ENCODE results near the gene CDCP1.

CDCP1 gene

GRCh38 chr3:45104715-45105711, 41.2 kb downstream of the CDCP1 start:
- Mint-ChIP-seq H3K27ac (no peak overlapping the region), H3K27me3 (peaks cover 0 to 4% of the 10 kb centered on the region in 2 donors), H3K9me3 (no peaks in the 10 kb centered on the region), H3K4me1 (peaks cover 3 to 5% of the 10 kb centered on the region in 2 donors), H3K4me3 (no peak overlapping the region), H3K36me3 (no peaks in the 10 kb centered on the region)
- no peak for ATAC-seq (replicated peaks)
- DNase-seq = no peak

- Mint-ChIP-seq H3K9me3 (no peaks in the 10 kb centered on the region), H3K4me3 (no peak overlapping the region), H3K36me3 (no peaks in the 10 kb centered on the region), H3K27ac (no peak overlapping the region), H3K4me1 (no peaks in the 10 kb centered on the region), H3K27me3 (no peaks in the 10 kb centered on the region)
- no peak for ATAC-seq (replicated peaks)
- no peak for DNase-seq
These were observed 42.1 kb downstream of the CDCP1 start for GRCh38 chr3:45103753-45104714.

GRCh38 chr3:45103334-45103733, 42.8 kb downstream of the CDCP1 start:
- Mint-ChIP-seq H3K9me3 (no peaks in the 10 kb centered on the region), H3K4me1 (no peaks in the 10 kb centered on the region), H3K27ac (no peak overlapping the region), H3K27me3 (no peaks in the 10 kb centered on the region), H3K36me3 (no peaks in the 10 kb centered on the region), H3K4me3 (no peak overlapping the region)
- no peak for DNase-seq
- ATAC-seq (replicated peaks) = no peak

GRCh38 chr3:45100981-45101407, 45.2 kb downstream of the CDCP1 start:
- H3K4me3 Mint-ChIP-seq = no peak overlapping the region
- H3K27me3 Mint-ChIP-seq = no peaks in the 10 kb centered on the region
- no peaks in the 10 kb centered on the region for H3K4me1 Mint-ChIP-seq
- ATAC-seq (replicated peaks) = no peak
- no peaks in the 10 kb centered on the region for H3K9me3 Mint-ChIP-seq
- no peak overlapping the region for H3K27ac Mint-ChIP-seq
- no peaks in the 10 kb centered on the region for H3K36me3 Mint-ChIP-seq
- DNase-seq = no peak

- ATAC-seq (replicated peaks) (no peak), DNase-seq (no peak)
- Mint-ChIP-seq H3K9me3 (no peaks in the 10 kb centered on the region), H3K4me3 (no peak overlapping the region), H3K27me3 (peaks cover 0 to 12% of the 10 kb centered on the region in 2 donors), H3K36me3 (no peaks in the 10 kb centered on the region), H3K4me1 (no peaks in the 10 kb centered on the region), H3K27ac (no peak overlapping the region)
These were observed 47.9 kb downstream of the CDCP1 start for GRCh38 chr3:45098310-45098709.

GRCh38 chr3:45097296-45097883, 48.8 kb downstream of the CDCP1 start:
- H3K4me3 Mint-ChIP-seq = no peak overlapping the region
- no peak for DNase-seq
- no peak overlapping the region for H3K27ac Mint-ChIP-seq
- no peaks in the 10 kb centered on the region for H3K36me3 Mint-ChIP-seq
- no peak for ATAC-seq (replicated peaks)
- no peaks in the 10 kb centered on the region for H3K4me1 Mint-ChIP-seq
- no peaks in the 10 kb centered on the region for H3K9me3 Mint-ChIP-seq
- peaks cover 0 to 12% of the 10 kb centered on the region in 2 donors for H3K27me3 Mint-ChIP-seq

- no peak for ATAC-seq (replicated peaks)
- no peaks in the 10 kb centered on the region for H3K9me3 Mint-ChIP-seq
- H3K27ac Mint-ChIP-seq = no peak overlapping the region
- H3K36me3 Mint-ChIP-seq = no peaks in the 10 kb centered on the region
- peaks cover 0 to 12% of the 10 kb centered on the region in 2 donors for H3K27me3 Mint-ChIP-seq
- H3K4me1 Mint-ChIP-seq = no peaks in the 10 kb centered on the region
- no peak for DNase-seq
- H3K4me3 Mint-ChIP-seq = no peak overlapping the region
These were observed 50.2 kb downstream of the CDCP1 start for GRCh38 chr3:45095916-45096526.

- ATAC-seq (replicated peaks) (no peak), DNase-seq (no peak)
- Mint-ChIP-seq H3K4me1 (no peaks in the 10 kb centered on the region), H3K4me3 (no peak overlapping the region), H3K36me3 (no peaks in the 10 kb centered on the region), H3K27me3 (peaks cover 0 to 12% of the 10 kb centered on the region in 2 donors), H3K9me3 (no peaks in the 10 kb centered on the region), H3K27ac (no peak overlapping the region)
These were observed 53.0 kb downstream of the CDCP1 start for GRCh38 chr3:45093176-45093575.

GRCh38 chr3:45092132-45093031, 53.8 kb downstream of the CDCP1 start:
- H3K27ac Mint-ChIP-seq = no peak overlapping the region
- no peaks in the 10 kb centered on the region for H3K4me1 Mint-ChIP-seq
- no peaks in the 10 kb centered on the region for H3K9me3 Mint-ChIP-seq
- DNase-seq (no peak), ATAC-seq (replicated peaks) (no peak)
- peaks cover 0 to 12% of the 10 kb centered on the region in 2 donors for H3K27me3 Mint-ChIP-seq
- no peaks in the 10 kb centered on the region for H3K36me3 Mint-ChIP-seq
- no peak overlapping the region for H3K4me3 Mint-ChIP-seq

GRCh38 chr3:45090855-45091254, 55.3 kb downstream of the CDCP1 start:
- peaks cover 0 to 12% of the 10 kb centered on the region in 2 donors for H3K27me3 Mint-ChIP-seq
- no peaks in the 10 kb centered on the region for H3K4me1 Mint-ChIP-seq
- no peaks in the 10 kb centered on the region for H3K9me3 Mint-ChIP-seq
- H3K36me3 Mint-ChIP-seq = no peaks in the 10 kb centered on the region
- no peak for ATAC-seq (replicated peaks)
- no peak for DNase-seq
- H3K27ac Mint-ChIP-seq = no peak overlapping the region
- no peak overlapping the region for H3K4me3 Mint-ChIP-seq

GRCh38 chr3:45088543-45089358, 57.4 kb downstream of the CDCP1 start:
- Mint-ChIP-seq H3K4me3 (no peak overlapping the region), H3K27ac (peak overlapping the region; percentile 4), H3K9me3 (no peaks in the 10 kb centered on the region), H3K4me1 (no peaks in the 10 kb centered on the region), H3K36me3 (no peaks in the 10 kb centered on the region), H3K27me3 (peaks cover 0 to 2% of the 10 kb centered on the region in 2 donors)
- ATAC-seq (replicated peaks) (no peak), DNase-seq (no peak)

- H3K4me3 Mint-ChIP-seq = no peak overlapping the region
- DNase-seq (no peak), ATAC-seq (replicated peaks) (no peak)
- no peak overlapping the region for H3K27ac Mint-ChIP-seq
- H3K9me3 Mint-ChIP-seq = no peaks in the 10 kb centered on the region
- no peaks in the 10 kb centered on the region for H3K4me1 Mint-ChIP-seq
- no peaks in the 10 kb centered on the region for H3K27me3 Mint-ChIP-seq
- no peaks in the 10 kb centered on the region for H3K36me3 Mint-ChIP-seq
These were observed 59.0 kb downstream of the CDCP1 start for GRCh38 chr3:45087155-45087554.

All from stimulated activated naive B cell treated with anti-CD40 and anti-IgM and Interleukin-4, amounts not matched to agents 10 μg/mL and 1 μg/mL and 100 μg/mL, for 72 hours (primary cell).